ENCODE measurements around the gene MACROD2.

Gene MACROD2

DNA sequence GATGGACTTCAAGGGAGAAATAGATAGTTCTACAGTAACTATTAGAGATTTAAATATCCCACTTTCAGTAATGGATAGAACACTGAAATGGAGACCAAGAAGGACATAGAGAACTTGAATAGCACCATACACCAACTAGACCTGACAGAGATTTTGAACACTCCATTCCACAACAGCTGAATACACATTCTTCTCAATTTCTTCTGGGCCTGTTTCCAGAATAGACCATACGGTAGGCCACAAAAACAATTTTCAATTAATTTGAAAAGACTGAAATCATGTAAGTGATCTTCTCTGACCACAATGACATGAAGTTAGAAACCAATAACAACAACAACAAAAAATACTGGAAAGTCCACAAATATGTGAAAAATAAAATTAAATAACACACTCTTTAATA is 1321.2 kb downstream of the MACROD2 start:
- H3K36me3 Mint-ChIP-seq (ENCODE audit: low read depth), result no peaks in the 10 kb centered on the region
- H3K27me3 Mint-ChIP-seq (ENCODE audit: low read depth), result no peaks in the 10 kb centered on the region
- H3K27ac Mint-ChIP-seq, result no peak overlapping the region
- peaks cover 4% of the 10 kb centered on the region for H3K9me3 Mint-ChIP-seq
- no peaks in the 10 kb centered on the region for H3K4me1 Mint-ChIP-seq (ENCODE audit: low read depth)
- no peak overlapping the region for H3K4me3 Mint-ChIP-seq

DNA sequence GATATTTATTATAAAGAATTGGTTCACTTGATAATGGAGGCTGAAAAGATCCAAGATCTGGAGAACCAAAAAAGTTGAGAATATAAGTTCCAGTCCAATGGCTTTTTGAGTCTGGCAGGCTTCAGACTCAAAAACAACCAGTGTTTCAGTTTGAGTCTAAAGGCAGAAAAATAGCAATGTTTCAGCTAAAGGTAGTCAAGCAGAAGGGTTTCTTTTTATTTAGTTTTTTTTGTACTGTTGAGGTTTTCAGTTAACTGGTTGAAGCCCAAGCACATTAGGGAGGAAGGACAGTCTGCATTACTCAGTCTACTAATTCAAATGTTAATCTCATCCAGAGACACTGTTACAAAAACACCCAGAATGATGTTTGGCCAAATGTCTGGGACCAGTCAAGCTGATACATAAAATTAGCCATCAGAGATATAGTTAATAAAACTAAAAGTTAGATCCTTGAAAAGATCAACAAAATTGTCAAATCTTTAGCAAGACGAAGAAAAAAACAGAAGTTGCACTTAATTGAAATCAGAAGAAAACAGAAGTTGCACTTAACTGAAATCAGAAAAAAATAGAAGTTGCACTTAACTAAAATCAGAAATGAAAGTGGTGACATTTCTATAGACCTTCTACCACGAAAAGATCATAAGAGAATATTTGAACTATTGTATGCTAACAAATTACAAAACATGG is 1322.4 kb downstream of the MACROD2 start:
- Mint-ChIP-seq H3K27me3 (ENCODE audit: low read depth) (no peaks in the 10 kb centered on the region), H3K4me3 (no peak overlapping the region), H3K9me3 (peaks cover 4% of the 10 kb centered on the region), H3K36me3 (ENCODE audit: low read depth) (no peaks in the 10 kb centered on the region), H3K4me1 (ENCODE audit: low read depth) (no peaks in the 10 kb centered on the region), H3K27ac (no peak overlapping the region)

DNA sequence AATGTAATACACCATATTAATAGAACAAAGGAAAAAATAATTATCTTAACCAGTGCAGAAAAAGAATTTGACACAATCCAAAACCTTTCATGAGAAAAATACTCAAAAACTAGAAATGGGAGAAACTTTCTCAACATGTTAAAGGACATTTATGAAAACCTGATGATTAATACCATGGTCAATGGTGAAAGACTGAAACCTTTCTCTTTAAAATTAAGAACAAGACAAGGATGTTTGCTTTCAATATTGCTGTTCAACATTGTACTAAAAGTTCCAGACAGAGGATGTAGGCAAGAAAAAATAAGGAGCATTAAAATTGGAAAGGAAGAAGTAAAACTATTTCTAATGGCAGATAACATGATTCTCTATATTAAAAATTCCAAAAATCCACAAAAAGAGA is 1323.4 kb downstream of the MACROD2 start:
- Mint-ChIP-seq H3K36me3 (ENCODE audit: low read depth) (no peaks in the 10 kb centered on the region), H3K9me3 (peaks cover 4% of the 10 kb centered on the region), H3K4me3 (no peak overlapping the region), H3K4me1 (ENCODE audit: low read depth) (no peaks in the 10 kb centered on the region), H3K27ac (no peak overlapping the region), H3K27me3 (ENCODE audit: low read depth) (no peaks in the 10 kb centered on the region)

DNA sequence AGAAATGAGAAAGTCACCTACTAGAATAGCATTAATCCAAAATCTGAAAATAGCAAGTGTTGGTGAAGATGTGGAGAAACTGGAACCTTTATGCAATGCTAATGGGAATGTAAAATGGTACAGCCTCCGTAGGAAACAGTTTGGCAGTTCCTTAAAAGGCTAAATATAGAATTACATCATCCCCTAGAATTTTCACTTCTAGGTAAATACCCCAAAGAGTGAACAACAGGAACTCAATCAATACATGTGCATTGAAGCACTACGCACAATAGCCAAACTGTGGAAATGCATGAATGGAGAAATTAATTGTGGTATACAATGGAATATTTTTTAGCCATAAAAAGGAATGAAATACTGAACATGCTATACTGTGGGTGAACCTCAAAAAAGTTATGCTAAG is 1324.1 kb downstream of the MACROD2 start:
- Mint-ChIP-seq H3K36me3 (ENCODE audit: low read depth) (no peaks in the 10 kb centered on the region), H3K4me3 (no peak overlapping the region), H3K9me3 (peaks cover 4% of the 10 kb centered on the region), H3K27me3 (ENCODE audit: low read depth) (no peaks in the 10 kb centered on the region), H3K4me1 (ENCODE audit: low read depth) (no peaks in the 10 kb centered on the region), H3K27ac (no peak overlapping the region)

DNA sequence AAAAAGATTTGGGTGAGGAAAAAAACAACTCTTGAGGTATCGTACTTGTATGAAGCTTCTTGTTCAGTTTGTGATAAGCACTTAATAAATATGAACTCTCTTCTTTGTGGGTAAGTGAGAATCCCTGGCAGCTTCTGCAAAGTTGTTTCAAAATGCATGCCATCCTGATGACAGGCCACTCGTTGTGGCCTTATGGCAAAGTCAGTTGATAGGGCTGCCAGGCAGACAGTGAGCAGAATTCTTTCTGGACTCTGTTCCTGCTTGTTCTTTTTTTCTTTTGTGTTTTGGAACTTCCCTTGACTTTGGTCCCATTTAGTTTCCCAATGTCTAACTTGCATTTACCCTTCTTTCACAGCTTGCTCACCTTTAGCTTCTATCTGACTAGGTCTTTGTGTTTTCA is 1325.6 kb downstream of the MACROD2 start:
- H3K9me3 Mint-ChIP-seq, result peaks cover 4% of the 10 kb centered on the region
- no peak overlapping the region for H3K4me3 Mint-ChIP-seq
- no peak overlapping the region for H3K27ac Mint-ChIP-seq
- H3K4me1 Mint-ChIP-seq (ENCODE audit: low read depth), result no peaks in the 10 kb centered on the region
- H3K27me3 Mint-ChIP-seq (ENCODE audit: low read depth), result no peaks in the 10 kb centered on the region
- H3K36me3 Mint-ChIP-seq (ENCODE audit: low read depth), result no peaks in the 10 kb centered on the region

DNA sequence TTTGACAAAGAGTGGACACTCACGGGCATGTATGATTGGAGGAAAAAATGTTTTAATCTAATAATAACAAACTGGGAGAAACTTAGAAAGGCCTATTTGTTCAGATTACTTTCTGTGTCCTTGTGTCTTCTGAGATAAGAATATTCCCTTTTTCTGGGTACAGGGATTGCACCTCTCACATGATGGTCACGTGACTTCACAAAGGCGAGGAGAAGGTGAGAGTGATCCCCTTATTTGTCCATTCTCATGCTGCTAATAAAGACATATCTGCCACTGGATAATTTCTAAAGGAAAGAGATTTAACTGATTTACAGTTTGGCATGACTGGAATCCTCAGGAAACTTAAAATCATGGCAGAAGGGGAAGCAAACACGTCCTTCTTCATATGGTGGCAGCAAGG is 1331.8 kb downstream of the MACROD2 start:
- H3K27me3 Mint-ChIP-seq (ENCODE audit: low read depth), result no peaks in the 10 kb centered on the region
- H3K4me1 Mint-ChIP-seq (ENCODE audit: low read depth), result no peaks in the 10 kb centered on the region
- no peak overlapping the region for H3K27ac Mint-ChIP-seq
- no peak overlapping the region for H3K4me3 Mint-ChIP-seq
- H3K36me3 Mint-ChIP-seq (ENCODE audit: low read depth), result no peaks in the 10 kb centered on the region
- peaks cover 15% of the 10 kb centered on the region for H3K9me3 Mint-ChIP-seq

DNA sequence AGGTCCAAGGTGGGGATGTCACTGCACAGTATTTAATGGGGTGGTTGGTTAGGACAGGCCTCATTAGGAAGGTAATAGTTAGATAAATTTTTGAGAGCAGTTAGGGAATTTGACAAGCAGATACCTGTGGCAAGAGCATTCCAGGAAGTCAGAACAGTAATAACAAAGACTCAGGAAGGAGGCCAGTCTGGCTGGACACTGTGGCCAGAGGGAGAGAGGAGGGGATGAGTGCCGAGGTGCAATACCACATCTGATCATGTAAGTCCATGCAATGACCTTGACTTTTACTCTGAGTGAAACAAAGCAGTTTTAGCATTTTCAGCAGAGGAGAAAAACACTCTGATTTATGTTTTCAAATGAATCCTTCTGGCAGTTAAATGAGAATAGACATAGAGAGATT is 1332.8 kb downstream of the MACROD2 start:
- Mint-ChIP-seq H3K36me3 (ENCODE audit: low read depth) (no peaks in the 10 kb centered on the region), H3K27me3 (ENCODE audit: low read depth) (no peaks in the 10 kb centered on the region), H3K9me3 (peaks cover 15% of the 10 kb centered on the region), H3K4me1 (ENCODE audit: low read depth) (no peaks in the 10 kb centered on the region), H3K27ac (no peak overlapping the region), H3K4me3 (no peak overlapping the region)

DNA sequence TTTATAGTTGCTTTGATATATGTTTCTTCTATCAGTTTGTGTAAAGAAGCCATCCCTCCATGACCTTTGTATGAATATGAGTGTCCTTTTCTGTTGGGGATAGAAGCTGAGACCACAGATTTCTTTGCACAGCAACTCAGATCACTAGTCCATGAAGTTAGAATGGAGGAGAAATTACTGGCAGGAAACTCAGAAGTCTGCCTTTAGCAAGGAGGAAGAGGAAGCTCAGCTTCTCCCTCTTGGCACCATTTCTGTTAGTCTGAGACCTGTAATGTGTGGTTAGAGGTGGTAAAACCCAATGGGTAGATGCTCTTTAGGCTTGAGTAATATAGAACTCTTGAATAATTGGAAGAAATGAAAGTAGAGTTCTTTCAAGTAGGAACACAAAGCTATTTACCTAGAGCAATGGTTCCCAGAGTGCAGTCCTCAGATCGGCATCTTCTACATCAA is 1337.4 kb downstream of the MACROD2 start:
- Mint-ChIP-seq H3K4me1 (ENCODE audit: low read depth) (no peaks in the 10 kb centered on the region), H3K4me3 (no peak overlapping the region), H3K36me3 (ENCODE audit: low read depth) (no peaks in the 10 kb centered on the region), H3K27me3 (ENCODE audit: low read depth) (no peaks in the 10 kb centered on the region), H3K27ac (no peak overlapping the region), H3K9me3 (peaks cover 11% of the 10 kb centered on the region)

DNA sequence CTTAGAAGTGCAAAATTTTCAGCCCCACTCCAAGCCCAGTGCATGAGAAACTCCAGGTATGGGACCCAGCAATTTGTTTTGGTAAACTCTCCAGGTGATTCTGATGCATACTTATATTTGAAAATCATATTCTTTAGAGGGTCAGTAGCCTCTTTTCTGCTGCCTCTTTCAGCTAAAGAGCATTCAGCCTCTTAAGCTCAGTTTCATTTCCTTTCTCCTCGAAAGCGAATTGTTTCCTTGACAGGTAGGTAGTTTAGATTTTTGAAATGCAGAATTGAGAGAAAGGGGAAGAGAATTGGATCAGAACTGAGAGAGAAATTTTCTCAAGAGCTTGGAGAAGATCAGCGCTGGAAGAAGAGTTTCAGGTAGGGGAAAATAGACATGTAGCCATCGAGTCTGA is 1337.9 kb downstream of the MACROD2 start:
- no peaks in the 10 kb centered on the region for H3K36me3 Mint-ChIP-seq (ENCODE audit: low read depth)
- peaks cover 11% of the 10 kb centered on the region for H3K9me3 Mint-ChIP-seq
- no peaks in the 10 kb centered on the region for H3K27me3 Mint-ChIP-seq (ENCODE audit: low read depth)
- H3K4me1 Mint-ChIP-seq (ENCODE audit: low read depth), result no peaks in the 10 kb centered on the region
- no peak overlapping the region for H3K27ac Mint-ChIP-seq
- H3K4me3 Mint-ChIP-seq, result no peak overlapping the region

DNA sequence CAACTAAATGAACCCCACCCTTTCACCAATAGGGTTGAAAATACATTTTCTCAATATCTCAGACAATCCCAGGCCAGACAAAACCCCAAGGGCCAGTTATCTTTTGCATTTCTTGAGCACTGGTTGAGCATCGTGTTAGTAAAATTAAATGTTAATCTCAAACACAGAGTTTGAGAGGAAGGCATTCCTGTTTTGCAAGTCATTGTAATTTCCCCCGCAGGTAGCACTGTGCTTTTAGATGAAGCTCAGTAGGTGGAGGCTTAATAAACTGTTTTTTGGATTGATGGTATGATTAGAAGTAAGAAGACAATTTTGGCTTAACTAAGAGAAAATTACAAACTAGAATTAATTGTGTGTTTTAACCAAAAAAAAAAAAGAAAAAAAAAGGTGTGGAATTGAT is 1340.7 kb downstream of the MACROD2 start:
- Mint-ChIP-seq H3K9me3 (peaks cover 8% of the 10 kb centered on the region), H3K36me3 (ENCODE audit: low read depth) (no peaks in the 10 kb centered on the region), H3K4me3 (no peak overlapping the region)

DNA sequence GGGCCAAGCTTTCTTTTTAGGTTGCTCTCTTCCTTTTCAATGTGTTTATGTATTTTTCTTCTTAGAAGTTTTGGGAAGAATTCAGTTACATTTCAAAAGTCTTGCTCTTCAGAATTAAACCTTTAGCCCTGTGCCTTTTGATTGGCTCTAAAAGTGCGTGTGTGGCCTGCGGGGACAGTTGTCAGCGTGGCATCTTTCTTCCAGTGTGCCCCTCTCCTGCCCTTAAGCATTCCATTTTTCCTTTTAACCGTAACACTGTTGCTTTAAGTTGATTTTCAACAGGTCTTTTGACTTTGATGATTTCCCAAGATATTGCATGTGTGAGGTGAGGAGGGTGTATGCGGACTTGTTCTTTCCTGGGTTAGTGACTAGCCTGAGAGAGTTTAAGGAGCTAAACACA is 1341.2 kb downstream of the MACROD2 start:
- Mint-ChIP-seq H3K36me3 (ENCODE audit: low read depth) (no peaks in the 10 kb centered on the region), H3K4me3 (no peak overlapping the region), H3K9me3 (peaks cover 8% of the 10 kb centered on the region), H3K4me1 (ENCODE audit: low read depth) (no peaks in the 10 kb centered on the region), H3K27me3 (ENCODE audit: low read depth) (no peaks in the 10 kb centered on the region), H3K27ac (no peak overlapping the region)

More for the DNA sequence above, 1340.7 kb downstream of the MACROD2 start:
- H3K27me3 Mint-ChIP-seq (ENCODE audit: low read depth), result no peaks in the 10 kb centered on the region
- no peaks in the 10 kb centered on the region for H3K4me1 Mint-ChIP-seq (ENCODE audit: low read depth)
- H3K27ac Mint-ChIP-seq, result no peak overlapping the region

DNA sequence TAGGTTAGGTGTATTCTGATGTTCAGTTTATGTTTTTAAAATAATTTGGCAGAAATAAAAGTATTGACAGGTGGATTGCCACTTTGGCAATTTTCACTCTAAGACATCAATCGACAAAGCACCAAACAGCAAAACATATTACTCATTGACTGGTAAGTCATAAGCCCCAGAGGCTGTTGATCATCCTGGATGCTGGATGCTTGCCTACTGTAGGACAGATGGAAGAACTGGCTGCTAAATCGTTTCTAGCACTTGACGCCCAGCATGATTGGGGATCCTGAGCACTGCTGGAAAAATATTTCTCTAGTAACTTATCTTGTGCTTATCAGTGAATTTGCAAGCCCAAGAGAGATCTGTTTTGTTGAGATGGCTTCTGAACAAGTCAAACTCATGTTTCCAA is 1343.9 kb downstream of the MACROD2 start:
- H3K4me1 Mint-ChIP-seq (ENCODE audit: low read depth), result no peaks in the 10 kb centered on the region

DNA sequence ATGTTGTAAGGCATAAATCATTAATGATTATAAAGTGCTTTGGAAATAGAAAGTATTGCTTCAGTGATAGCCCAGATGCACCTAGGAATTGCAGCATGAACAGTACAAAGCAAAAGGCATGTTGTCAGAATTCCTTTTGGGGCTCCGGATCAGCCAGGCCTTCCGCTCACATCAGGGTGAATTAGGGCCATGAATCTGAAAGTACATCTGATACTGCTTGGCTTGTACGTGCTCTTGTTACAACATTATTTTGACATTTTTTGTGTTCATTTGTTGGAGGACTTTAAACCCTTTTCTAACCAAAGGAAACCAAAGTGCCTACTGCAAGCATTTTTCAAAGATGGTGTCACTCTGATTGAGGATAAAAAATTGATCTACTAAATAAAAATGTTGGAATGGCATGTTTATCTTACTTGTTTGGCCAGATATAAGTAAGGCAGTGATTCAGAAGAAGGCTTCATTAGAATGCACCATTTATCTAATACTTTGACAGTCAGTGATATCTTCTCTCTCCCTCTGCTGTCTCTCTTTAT is 1347.7 kb downstream of the MACROD2 start:
- Mint-ChIP-seq H3K4me1 (ENCODE audit: low read depth) (no peaks in the 10 kb centered on the region), H3K4me3 (no peak overlapping the region), H3K9me3 (peaks cover 16% of the 10 kb centered on the region), H3K27ac (no peak overlapping the region), H3K36me3 (ENCODE audit: low read depth) (no peaks in the 10 kb centered on the region), H3K27me3 (ENCODE audit: low read depth) (no peaks in the 10 kb centered on the region)

More for the DNA sequence above, 1343.9 kb downstream of the MACROD2 start:
- H3K9me3 Mint-ChIP-seq, result peaks cover 12% of the 10 kb centered on the region
- no peaks in the 10 kb centered on the region for H3K36me3 Mint-ChIP-seq (ENCODE audit: low read depth)
- no peak overlapping the region for H3K27ac Mint-ChIP-seq
- no peak overlapping the region for H3K4me3 Mint-ChIP-seq
- no peaks in the 10 kb centered on the region for H3K27me3 Mint-ChIP-seq (ENCODE audit: low read depth)

DNA sequence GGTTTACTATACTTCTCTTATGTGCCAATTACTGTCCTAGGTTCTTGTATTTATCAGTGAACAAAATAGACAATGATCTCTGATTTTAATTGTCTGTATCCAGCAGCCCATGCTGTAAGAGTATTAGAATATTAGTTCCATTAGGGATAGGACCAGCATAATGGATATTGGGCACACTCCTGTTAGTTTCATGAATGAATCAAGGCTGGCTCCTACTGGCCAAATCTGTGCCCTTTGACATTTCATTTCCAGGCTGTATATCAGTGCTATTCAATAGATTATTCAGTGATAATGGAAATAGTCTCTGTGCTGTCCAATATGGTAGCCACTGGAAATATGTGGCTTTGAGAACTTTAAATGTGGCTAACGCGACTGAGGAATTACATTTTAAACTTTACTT is 1350.0 kb downstream of the MACROD2 start:
- Mint-ChIP-seq H3K4me1 (ENCODE audit: low read depth) (no peaks in the 10 kb centered on the region), H3K27ac (no peak overlapping the region), H3K27me3 (ENCODE audit: low read depth) (no peaks in the 10 kb centered on the region), H3K9me3 (peaks cover 26% of the 10 kb centered on the region), H3K4me3 (no peak overlapping the region), H3K36me3 (ENCODE audit: low read depth) (no peaks in the 10 kb centered on the region)

DNA sequence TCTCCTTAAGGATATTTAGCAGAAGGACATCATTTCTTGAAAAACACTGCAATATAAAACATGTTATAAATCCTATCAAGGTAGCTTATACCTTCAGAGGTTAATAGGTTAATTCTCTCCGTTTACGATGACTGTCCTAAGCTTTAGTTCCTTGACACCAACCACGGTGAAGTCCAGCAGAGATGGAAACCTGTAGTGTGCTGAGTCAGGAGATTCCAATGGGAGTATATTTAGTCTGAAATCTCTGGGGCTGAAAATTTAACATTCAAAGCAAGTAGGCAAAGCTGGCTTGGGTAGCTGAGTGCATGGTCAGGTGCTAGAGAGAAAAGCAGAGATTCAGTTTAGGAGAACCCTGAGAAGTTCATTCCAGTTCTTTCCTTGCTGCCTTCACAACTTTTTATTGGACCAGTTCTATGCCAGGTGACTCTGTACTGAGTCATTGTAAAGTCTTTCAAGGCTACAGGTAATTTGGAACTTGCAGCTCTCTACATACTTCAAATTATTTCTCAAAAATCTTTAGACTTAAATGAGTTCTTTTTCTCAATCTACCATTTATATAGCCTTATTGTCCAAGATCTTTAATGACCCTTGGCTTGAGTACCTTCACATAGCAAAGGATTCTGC is 1351.5 kb downstream of the MACROD2 start:
- no peak overlapping the region for H3K4me3 Mint-ChIP-seq
- no peak overlapping the region for H3K27ac Mint-ChIP-seq
- H3K9me3 Mint-ChIP-seq, result peaks cover 27% of the 10 kb centered on the region
- no peaks in the 10 kb centered on the region for H3K4me1 Mint-ChIP-seq (ENCODE audit: low read depth)
- no peaks in the 10 kb centered on the region for H3K36me3 Mint-ChIP-seq (ENCODE audit: low read depth)
- H3K27me3 Mint-ChIP-seq (ENCODE audit: low read depth), result no peaks in the 10 kb centered on the region
